T follicular helper cell (primary cell): ENCODE results near the gene MED16.
"Not testable (repeated sequence)": the region's sequence is repeated elsewhere in the genome, so short reads cannot be mapped to it uniquely, and the experiment has no call there.

ENCODE experiments used
- DNase-seq: peaks from one replicate; pipeline ENCODE4 v3.0.0-alpha.2; 2020; ENCODE audit warnings: low read depth

MED16 gene

GRCh38 chr19:829129-829758, 63.7 kb downstream of the MED16 start:
- DNase-seq, result no peak

- DNase-seq, result no peak
These were observed 65.2 kb downstream of the MED16 start, which contains the start of gene AZU1 for GRCh38 chr19:827710-828321. AZU1 (plus strand) TSS chr19:827837; CDS start chr19:827847, 10 bp downstream.

GRCh38 chr19:827314-827709, 65.7 kb downstream of the MED16 start:
- no peak for DNase-seq

DNA sequence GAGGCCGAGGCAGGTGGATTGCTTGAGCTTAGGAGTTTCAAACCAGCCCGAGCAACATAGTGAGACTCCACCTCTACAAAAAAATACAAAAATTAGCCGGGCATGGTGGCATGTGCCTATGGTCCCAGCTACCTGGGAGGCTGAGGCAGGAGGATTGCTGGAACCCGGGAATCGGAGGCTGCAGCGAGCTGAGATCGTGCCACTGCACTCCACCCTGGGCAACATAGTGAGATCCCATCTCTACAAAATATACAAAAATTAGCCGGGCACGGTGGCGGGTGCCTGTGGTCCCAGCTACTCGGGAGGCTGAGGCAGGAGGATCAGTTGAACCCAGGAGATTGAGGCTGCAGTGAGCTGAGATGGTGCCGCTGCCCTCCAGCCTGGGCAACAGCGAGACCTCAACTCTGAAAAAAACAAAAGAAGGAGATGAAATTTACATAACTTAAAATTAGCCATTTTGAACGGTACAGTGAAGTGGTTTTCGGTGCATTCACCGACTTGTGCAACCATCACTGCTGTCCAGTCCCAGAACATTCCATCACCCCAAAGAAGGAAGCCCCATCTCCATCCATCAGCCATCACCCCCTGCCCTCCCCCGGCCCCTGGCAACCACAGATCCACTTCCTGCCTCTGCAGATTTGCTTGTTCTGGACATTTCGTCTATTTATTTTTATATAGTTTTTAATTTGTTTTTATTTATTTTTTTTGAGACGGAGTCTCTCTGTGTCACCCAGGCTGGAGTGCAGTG, 66.9 kb downstream of the MED16 start:
- no peak for DNase-seq

DNA sequence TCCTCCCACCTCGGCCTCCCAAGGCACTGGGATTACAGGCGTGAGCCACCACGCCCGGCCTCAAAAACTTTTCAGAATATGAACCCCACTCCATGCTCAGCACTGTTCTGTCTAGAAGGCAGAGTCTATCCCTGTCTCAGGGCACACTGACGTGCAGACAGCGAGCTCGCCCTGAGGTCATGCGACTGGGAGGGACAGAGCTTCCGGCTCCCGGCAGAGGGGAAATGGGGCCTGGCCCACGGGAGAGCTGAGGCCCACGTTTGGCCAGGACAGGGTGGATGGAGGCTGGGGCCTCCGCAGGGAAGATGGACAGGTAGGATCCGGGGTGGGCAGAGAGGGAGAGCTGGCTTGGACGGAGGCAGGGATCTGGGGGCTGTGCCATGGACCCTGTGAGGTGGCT, 68.1 kb downstream of the MED16 start:
- DNase-seq, result no peak

GRCh38 chr19:823565-824121, 69.3 kb downstream of the MED16 start:
- no peak for DNase-seq

DNA sequence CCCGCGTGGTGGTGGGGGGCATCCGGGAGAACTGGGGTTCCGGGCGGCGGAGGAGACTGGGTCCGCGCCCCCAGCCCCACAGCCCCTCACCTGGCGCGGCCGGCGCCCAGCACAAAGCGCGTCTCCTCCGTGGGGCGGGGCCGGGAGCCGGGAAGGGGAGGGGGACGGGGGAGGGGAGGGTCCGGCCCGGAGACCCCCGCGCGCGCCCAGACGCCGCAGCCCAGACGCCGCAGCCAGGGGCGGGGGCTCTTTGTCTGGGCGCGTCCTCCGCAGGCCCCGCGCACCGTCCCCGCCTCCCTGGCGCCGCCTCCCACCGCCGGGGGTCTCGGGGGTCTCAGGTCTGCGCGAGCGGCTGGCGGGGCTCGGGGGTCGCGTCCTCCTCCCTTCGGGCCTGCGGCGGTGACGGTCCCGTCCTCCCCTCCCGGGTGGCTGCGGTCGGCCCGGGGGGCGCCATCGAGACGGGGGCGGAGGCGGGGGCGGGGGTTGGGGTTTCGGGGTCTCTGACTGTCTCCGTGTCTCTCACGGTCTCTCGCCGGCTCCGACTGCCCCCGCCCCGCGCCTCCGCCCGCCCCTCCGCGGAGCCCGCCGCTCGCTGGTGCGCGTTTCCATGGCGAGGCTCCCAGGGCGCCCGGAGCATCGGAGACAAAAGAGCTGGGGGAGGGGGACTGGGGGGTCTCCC, 71.0 kb downstream of the MED16 start, which contains the start of gene PLPPR3:
PLPPR3 (minus strand) TSS at position 131 of the 679 bp plus-strand sequence. CDS start 396 bp downstream, outside the sequence.
- no peak for DNase-seq

DNA sequence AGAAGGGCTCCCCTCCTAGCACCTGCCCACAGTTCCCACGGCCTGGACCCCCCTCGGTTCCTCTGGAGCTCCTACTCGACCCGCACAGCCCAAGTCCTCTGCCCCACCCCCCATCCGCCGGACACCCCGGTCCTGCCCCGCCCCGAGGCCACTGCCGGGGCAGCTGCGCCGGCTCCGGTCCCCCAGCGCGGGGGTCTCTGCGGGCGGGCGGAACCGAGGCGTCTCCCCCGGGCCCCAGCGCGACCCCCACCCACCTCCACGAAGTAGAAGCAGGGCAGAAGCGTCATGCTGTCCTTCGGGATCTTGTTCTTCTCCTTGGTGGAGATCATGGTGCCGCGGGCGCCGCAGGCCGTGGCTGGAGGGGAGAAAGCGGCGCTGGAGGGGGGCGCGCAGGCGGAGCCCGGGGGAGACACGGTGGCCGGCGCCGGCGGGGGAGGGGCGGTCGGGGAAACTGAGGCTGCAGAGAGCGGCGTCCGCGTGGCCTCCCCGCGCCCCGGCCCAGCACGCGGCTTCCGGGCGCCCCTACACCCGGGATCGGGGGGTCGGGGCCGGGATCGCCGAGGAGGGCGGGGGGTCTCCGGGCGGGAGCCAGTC, 71.7 kb downstream of the MED16 start:
- no peak for DNase-seq

DNA sequence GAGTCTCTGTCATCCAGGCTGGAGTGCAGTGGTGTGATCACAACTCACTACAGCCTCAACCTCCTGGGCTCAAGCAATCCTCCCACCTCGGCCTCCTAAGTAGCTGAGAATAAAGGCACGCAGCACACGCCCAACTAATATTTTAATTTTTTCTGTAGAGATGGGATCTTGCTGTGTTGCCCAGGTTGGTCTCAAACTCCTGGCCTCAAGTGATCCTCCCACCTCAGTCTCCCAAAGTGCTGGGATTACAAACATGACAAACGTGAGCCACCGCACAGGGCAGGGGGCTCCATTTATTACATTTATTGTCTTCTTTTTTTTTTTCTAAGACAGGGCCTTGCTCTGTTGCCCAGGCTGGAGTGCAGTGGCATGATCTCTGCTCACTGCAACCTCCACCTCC, 72.8 kb downstream of the MED16 start:
- not testable (repeated sequence) for DNase-seq
